Measurements from ENCODE around the gene MYCBP2. TPM values are rescaled to one million over a fixed set of nuclear protein-coding genes. Genes with fewer than 3 reads are reported as not detected.
A peak's percentile ranks its signal among the peaks of the same experiment; 100 is the strongest.

Gene MYCBP2, protein sequence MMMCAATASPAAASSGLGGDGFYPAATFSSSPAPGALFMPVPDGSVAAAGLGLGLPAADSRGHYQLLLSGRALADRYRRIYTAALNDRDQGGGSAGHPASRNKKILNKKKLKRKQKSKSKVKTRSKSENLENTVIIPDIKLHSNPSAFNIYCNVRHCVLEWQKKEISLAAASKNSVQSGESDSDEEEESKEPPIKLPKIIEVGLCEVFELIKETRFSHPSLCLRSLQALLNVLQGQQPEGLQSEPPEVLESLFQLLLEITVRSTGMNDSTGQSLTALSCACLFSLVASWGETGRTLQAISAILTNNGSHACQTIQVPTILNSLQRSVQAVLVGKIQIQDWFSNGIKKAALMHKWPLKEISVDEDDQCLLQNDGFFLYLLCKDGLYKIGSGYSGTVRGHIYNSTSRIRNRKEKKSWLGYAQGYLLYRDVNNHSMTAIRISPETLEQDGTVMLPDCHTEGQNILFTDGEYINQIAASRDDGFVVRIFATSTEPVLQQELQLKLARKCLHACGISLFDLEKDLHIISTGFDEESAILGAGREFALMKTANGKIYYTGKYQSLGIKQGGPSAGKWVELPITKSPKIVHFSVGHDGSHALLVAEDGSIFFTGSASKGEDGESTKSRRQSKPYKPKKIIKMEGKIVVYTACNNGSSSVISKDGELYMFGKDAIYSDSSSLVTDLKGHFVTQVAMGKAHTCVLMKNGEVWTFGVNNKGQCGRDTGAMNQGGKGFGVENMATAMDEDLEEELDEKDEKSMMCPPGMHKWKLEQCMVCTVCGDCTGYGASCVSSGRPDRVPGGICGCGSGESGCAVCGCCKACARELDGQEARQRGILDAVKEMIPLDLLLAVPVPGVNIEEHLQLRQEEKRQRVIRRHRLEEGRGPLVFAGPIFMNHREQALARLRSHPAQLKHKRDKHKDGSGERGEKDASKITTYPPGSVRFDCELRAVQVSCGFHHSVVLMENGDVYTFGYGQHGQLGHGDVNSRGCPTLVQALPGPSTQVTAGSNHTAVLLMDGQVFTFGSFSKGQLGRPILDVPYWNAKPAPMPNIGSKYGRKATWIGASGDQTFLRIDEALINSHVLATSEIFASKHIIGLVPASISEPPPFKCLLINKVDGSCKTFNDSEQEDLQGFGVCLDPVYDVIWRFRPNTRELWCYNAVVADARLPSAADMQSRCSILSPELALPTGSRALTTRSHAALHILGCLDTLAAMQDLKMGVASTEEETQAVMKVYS (N-terminal part only)
- total RNA-seq (100 to 1,000 TPM; 169 to 251 (median 217) TPM), polyA plus RNA-seq (10 to 100 TPM; 55.2 to 66.4 (median 61.3) TPM)
- long read RNA-seq, donor 1, partial matches to known transcripts: 0 of 1 reads
- long read RNA-seq, donor 1, other reads (novel, unspliced or antisense): 0 of 1 reads
- long read RNA-seq, donor 2, partial matches to known transcripts: 0 of 2 reads
- long read RNA-seq, donor 2, other reads (novel, unspliced or antisense): 0 of 2 reads

DNA sequence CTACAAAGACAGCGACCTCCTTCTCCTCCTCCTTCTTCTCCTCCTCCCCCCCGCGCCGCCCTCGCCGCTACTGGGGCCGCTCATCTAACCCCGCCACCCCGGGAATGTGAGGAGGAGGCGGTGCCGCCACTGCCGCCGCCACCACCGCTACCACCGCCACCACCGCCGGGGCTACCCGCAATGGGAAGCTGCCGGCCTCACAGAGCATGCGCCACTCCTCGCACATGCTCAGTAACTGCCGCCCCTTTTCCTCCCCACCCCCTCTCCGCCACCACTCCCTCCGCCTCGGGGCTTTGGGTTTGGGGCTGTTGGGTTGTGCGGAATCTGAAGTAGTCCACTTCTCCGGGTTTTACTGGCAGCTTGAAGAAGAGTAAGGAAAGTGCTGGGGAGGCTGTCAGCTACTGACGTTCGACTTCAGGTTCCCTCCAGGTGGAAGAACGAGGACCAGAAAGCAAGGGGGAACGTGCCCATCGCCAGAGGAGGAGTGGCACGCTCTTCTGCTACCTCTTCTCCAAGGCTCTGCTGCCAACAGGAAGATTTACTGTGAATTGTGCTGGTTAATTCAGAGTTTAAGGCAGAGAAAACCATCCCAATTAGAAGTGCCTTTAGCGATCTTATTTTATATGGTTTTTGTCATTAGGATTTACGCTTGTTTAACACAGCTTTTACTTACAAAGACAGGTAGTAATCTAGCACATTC, at the start of gene MYCBP2:
Gene MYCBP2, minus strand, starts transcription at position 190 of the 700 bp plus-strand sequence. CDS start 319 bp downstream, outside the sequence.
- peak; percentile 99 for DNase-seq
- no peaks in the 10 kb centered on the region for H3K27me3 ChIP-seq (replicated peaks in 1 of 7)
- intact Hi-C loops (cut with DNase I; ENCODE audit: low total_unique reads): no loop called here

GRCh38 chr13:77375560-77376108, 48.7 kb upstream of the MYCBP2 start:
- intact Hi-C loops (cut with DNase I; ENCODE audit: low total_unique reads): no loop called here
- Histone ChIP-seq H3K4me1 (peaks cover 0 to 16% (median 0%) of the 10 kb centered on the region in 6 donors), H3K4me3 (no peak overlapping the region), H3K27ac (no peak overlapping the region), H3K27me3 (replicated peaks in 1 of 7) (no peaks in the 10 kb centered on the region), H3K36me3 (no peaks in the 10 kb centered on the region), H3K9me3 (no peaks in the 10 kb centered on the region)
- 92 to 100% (median 96%) methylated on average over 1 of the region's 1 CpG for WGBS, 5 donors
- no peak for DNase-seq
- TF ChIP-seq POLR2AphosphoS5 (IDR thresholded peaks at IDR 0.05) (no peak), POLR2A (IDR thresholded peaks at IDR 0.05) (no peak)
- TF ChIP-seq, protein P1, sequence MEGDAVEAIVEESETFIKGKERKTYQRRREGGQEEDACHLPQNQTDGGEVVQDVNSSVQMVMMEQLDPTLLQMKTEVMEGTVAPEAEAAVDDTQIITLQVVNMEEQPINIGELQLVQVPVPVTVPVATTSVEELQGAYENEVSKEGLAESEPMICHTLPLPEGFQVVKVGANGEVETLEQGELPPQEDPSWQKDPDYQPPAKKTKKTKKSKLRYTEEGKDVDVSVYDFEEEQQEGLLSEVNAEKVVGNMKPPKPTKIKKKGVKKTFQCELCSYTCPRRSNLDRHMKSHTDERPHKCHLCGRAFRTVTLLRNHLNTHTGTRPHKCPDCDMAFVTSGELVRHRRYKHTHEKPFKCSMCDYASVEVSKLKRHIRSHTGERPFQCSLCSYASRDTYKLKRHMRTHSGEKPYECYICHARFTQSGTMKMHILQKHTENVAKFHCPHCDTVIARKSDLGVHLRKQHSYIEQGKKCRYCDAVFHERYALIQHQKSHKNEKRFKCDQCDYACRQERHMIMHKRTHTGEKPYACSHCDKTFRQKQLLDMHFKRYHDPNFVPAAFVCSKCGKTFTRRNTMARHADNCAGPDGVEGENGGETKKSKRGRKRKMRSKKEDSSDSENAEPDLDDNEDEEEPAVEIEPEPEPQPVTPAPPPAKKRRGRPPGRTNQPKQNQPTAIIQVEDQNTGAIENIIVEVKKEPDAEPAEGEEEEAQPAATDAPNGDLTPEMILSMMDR (IDR thresholded peaks at IDR 0.05 in 8 of 11, conservative IDR thresholded peaks at IDR 0.05 in 3 of 11): no peak

More for the DNA sequence above, at the start of gene MYCBP2:
- TF ChIP-seq POLR2AphosphoS5 (IDR thresholded peaks at IDR 0.05): peak; percentile 99 to 100 (median 100)
- TF ChIP-seq POLR2A (IDR thresholded peaks at IDR 0.05): peak; percentile 85 to 97 (median 85)
- TF ChIP-seq, protein P1 (IDR thresholded peaks at IDR 0.05 in 8 of 11, conservative IDR thresholded peaks at IDR 0.05 in 3 of 11): peak in 3 of 11 experiments; percentile 8 to 33 (median 25)
- peaks cover 53 to 71% (median 61%) of the 10 kb centered on the region in 6 donors for H3K4me1 ChIP-seq
- no peaks in the 10 kb centered on the region for H3K36me3 ChIP-seq
- no peaks in the 10 kb centered on the region for H3K9me3 ChIP-seq
- 1 to 3% (median 2%) methylated on average over 19 to 35 of the region's 35 CpGs for WGBS, 5 donors
- H3K4me3 ChIP-seq: peak within 1 kb of the TSS; percentile 62 to 99 (median 92)
- peak within 1 kb of the TSS; percentile 92 to 98 (median 96) for H3K27ac ChIP-seq

- Histone ChIP-seq H3K4me3 (no peak overlapping the region), H3K36me3 (no peaks in the 10 kb centered on the region), H3K27ac (no peak overlapping the region), H3K27me3 (replicated peaks in 1 of 7) (no peaks in the 10 kb centered on the region), H3K9me3 (no peaks in the 10 kb centered on the region), H3K4me1 (peaks cover 0 to 16% (median 0%) of the 10 kb centered on the region in 6 donors)
- TF ChIP-seq, protein P1 (IDR thresholded peaks at IDR 0.05 in 8 of 11, conservative IDR thresholded peaks at IDR 0.05 in 3 of 11): no peak
- TF ChIP-seq POLR2AphosphoS5 (IDR thresholded peaks at IDR 0.05): no peak
- TF ChIP-seq POLR2A (IDR thresholded peaks at IDR 0.05): no peak
- no peak for DNase-seq
- 37 to 58% (median 51%) methylated on average over 2 of the region's 2 CpGs for WGBS, 5 donors
- intact Hi-C loops (cut with DNase I; ENCODE audit: low total_unique reads): no loop called here
Measured at GRCh38 chr13:77374786-77375185, 47.9 kb upstream of the MYCBP2 start.
